DMS79 treated with DMSO at 0.1 percent for 48 hours (cell line): ENCODE measurements around the gene RNF223.

Source experiments
- DNase-seq: peaks from one replicate; lab custom pipeline; 2025; lab: John Stamatoyannopoulos, UW

The RNF223 gene

GRCh38 chr1:1026599-1027413, 47.3 kb downstream of the RNF223 start:
- no peak for DNase-seq

DNA sequence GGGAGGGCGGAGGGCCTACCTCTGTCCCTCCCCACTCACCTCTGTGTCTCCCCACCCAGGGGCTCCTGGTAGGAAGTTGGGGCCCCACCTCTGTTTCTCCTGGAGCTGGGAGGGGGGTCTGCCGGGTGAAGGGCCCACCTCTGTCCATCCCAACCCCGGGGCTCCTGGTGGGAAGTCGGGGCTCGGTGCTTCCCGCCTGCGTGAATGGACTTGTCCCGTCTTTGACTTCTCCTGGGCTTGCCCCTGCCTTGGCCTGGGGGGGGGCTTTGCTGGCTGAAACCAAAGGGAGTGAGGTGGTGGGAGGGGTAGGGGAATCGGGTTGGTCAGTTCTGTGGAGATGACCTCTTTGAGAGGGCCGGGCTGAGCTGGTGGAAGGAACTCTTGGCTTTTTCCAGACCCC, 48.4 kb downstream of the RNF223 start:
- no peak for DNase-seq

- DNase-seq, result no peak
Observed at GRCh38 chr1:1024771-1025699, 49.1 kb downstream of the RNF223 start.

DNA sequence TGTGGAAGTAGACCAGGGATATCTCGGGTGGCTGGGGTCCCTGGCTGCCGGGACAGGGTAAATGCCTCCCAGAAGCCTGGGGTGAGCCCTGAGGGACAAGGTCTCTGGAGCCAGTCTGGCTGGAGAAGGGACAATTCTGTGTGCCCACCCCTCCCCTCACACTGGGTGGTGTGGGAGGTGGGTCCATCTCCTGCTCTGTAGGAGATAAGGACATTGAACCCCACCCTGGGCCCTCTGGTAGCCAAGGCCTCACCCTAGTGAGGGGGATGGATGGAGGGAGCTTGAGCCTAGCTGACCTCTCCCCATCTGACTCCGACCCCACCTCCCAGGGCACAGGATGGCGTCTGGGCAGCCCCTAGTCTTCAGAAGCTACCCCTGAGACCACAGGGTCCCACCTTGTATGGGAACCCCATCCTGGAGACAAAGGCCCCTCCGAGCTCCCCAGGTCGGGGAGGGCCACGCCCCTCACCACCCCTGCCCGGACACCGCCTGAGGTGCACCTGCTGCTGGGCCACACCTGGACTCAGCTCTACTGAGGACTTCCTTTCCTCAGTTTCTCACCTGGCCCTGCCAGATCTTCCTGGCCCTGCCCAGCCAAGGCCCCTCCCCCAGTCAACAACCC, 49.8 kb downstream of the RNF223 start:
- no peak for DNase-seq

DNA sequence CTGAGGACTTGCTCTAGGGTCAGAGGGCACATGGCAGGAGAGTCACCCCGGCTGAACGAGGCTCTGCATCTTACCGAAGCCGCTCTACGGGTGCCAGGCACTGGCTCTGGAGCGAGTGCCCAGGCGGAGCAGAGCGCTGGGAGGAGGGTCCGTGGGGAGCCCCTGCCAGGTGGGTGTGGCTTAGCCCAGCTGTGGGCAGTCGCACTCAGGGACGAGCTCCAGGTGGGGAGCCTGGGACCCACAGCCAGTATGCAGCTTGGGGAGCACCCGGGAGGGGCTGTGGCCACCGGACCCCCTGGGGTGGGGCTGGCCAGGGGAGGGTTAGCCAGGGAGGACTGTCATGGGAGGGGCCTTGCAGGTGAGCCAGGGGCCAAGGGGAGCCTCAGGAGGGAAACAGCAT, 50.4 kb downstream of the RNF223 start:
- DNase-seq, result no peak

DNA sequence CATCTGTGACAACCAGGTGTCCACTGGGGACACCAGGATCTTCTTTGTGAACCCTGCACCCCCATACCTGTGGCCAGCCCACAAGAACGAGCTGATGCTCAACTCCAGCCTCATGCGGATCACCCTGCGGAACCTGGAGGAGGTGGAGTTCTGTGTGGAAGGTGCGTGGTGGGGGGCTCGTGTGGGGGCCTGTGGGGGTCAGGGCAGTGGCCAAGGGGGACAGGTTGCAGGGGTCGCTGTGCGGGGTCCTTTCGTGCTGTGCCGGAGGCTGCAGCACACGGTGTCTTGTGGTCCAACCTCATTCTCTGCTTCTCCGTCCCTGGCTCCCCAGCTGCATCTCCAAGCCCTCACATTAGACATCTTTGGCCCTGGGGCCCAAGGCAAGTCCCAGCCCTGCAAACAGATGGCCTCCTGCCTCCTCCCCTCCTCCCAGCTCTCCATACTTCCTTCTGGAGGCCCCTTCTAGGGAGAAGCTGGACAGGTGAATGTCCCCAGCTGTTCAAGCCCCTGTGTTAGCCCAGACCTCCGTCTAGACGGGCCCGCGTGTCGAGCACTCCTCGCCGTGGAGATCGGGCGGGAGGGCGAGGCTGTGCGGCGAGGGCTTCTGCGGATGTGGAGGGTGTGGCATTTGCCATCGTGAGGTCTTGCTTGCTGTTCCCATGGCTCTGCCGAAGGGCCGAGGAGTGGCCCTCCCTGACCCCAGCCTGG, 51.6 kb downstream of the RNF223 start:
- no peak for DNase-seq

GRCh38 chr1:1021920-1022259, 52.2 kb downstream of the RNF223 start:
- no peak for DNase-seq

GRCh38 chr1:1021010-1021919, 52.8 kb downstream of the RNF223 start:
- DNase-seq, result peak; percentile 45
